Measurements from ENCODE around the gene PROK1.

GRCh38 chr1:110494036-110494435 lies 43.1 kb downstream of the PROK1 start:
- TF ChIP-seq POLR2AphosphoS5 (IDR thresholded peaks at IDR 0.05) = no peak
- TF ChIP-seq CTCF (IDR thresholded peaks at IDR 0.05) = no peak

Data from prostate gland (tissue), 2 donors.